ENCODE measurements around the gene CHSY1. TPM values are rescaled to one million over a fixed set of nuclear protein-coding genes. Genes with fewer than 3 reads are reported as not detected.

CHSY1 gene
- total and polyA plus RNA-seq, 7 donors = 1.8 to 13.6 (median 11.2) TPM

GRCh38 chr15:101246824-101247745, 4.8 kb downstream of the CHSY1 start:
- 83 to 88% methylated on average over 10 of the region's 10 CpGs for WGBS, 2 donors
- Histone ChIP-seq H3K4me3 (no peak overlapping the region), H3K27me3 (no peaks in the 10 kb centered on the region), H3K9me3 (no peaks in the 10 kb centered on the region), H3K27ac (no peak overlapping the region), H3K4me1 (peaks cover 0 to 65% (median 37%) of the 10 kb centered on the region in 4 donors), H3K36me3 (no peaks in the 10 kb centered on the region)
- intact Hi-C loops (cut with DNase I) = no loop called here
- no peak for TF ChIP-seq EP300 (IDR thresholded peaks at IDR 0.05)
- DNase-seq = no peak

- DNase-seq = no peak
- 63 to 88% methylated on average over 6 of the region's 6 CpGs for WGBS, 2 donors
- peaks cover 0 to 66% (median 37%) of the 10 kb centered on the region in 4 donors for H3K4me1 ChIP-seq
- no peak overlapping the region for H3K27ac ChIP-seq
- H3K27me3 ChIP-seq = no peaks in the 10 kb centered on the region
- no peak for TF ChIP-seq POLR2A (IDR thresholded peaks at IDR 0.05)
- TF ChIP-seq CTCF (IDR thresholded peaks at IDR 0.05) = no peak
- no peak for TF ChIP-seq POLR2AphosphoS5 (IDR thresholded peaks at IDR 0.05)
- no peak for TF ChIP-seq EP300 (IDR thresholded peaks at IDR 0.05)
- H3K9me3 ChIP-seq = no peaks in the 10 kb centered on the region
- intact Hi-C loops (cut with DNase I) = no loop called here
- no peak overlapping the region for H3K4me3 ChIP-seq
- no peaks in the 10 kb centered on the region for H3K36me3 ChIP-seq
Measured at GRCh38 chr15:101246391-101246790, 5.5 kb downstream of the CHSY1 start.

GRCh38 chr15:101244889-101245668, 6.8 kb downstream of the CHSY1 start:
- DNase-seq = no peak
- WGBS, 2 donors = 94 to 95% methylated on average over 14 of the region's 14 CpGs
- Histone ChIP-seq H3K27ac (no peak overlapping the region), H3K36me3 (no peaks in the 10 kb centered on the region), H3K4me1 (peaks cover 0 to 59% (median 30%) of the 10 kb centered on the region in 4 donors), H3K4me3 (no peak overlapping the region), H3K27me3 (no peaks in the 10 kb centered on the region), H3K9me3 (no peaks in the 10 kb centered on the region)
- intact Hi-C loops (cut with DNase I) = no loop called here
- TF ChIP-seq POLR2AphosphoS5 (IDR thresholded peaks at IDR 0.05) (no peak), CTCF (IDR thresholded peaks at IDR 0.05) (no peak), POLR2A (IDR thresholded peaks at IDR 0.05) (no peak), EP300 (IDR thresholded peaks at IDR 0.05) (no peak)

- WGBS, 2 donors = 43 to 63% methylated on average over 7 of the region's 7 CpGs
- Histone ChIP-seq H3K27me3 (no peaks in the 10 kb centered on the region), H3K4me1 (peaks cover 0 to 50% (median 22%) of the 10 kb centered on the region in 4 donors), H3K4me3 (no peak overlapping the region), H3K9me3 (no peaks in the 10 kb centered on the region), H3K36me3 (no peaks in the 10 kb centered on the region), H3K27ac (peak overlapping the region in 2 of 4 donors; percentile 3 to 20)
- TF ChIP-seq EP300 (IDR thresholded peaks at IDR 0.05) (no peak), POLR2A (IDR thresholded peaks at IDR 0.05) (no peak), POLR2AphosphoS5 (IDR thresholded peaks at IDR 0.05) (no peak), CTCF (IDR thresholded peaks at IDR 0.05) (no peak)
- intact Hi-C loops (cut with DNase I) = no loop called here
- DNase-seq = no peak
Measured at GRCh38 chr15:101244036-101244781, 7.6 kb downstream of the CHSY1 start.
